HG03457 (cell line): ENCODE measurements around the gene SLC38A2.

ENCODE experiments used
- ATAC-seq: cut with Tn5 transposase; IDR thresholded peaks from one replicate; pipeline ENCODE4 v1.9.1; 2021; ENCODE audit warnings: moderate number of reproducible peaks; ENCODE audit not compliant: unreplicated experiment

SLC38A2 gene

GRCh38 chr12:46362895-46363581 is 9.5 kb downstream of the SLC38A2 start:
- no peak for ATAC-seq

GRCh38 chr12:46361667-46362034 is 10.9 kb downstream of the SLC38A2 start:
- no peak for ATAC-seq

GRCh38 chr12:46360908-46361666 is 11.5 kb downstream of the SLC38A2 start:
- no peak for ATAC-seq

- ATAC-seq: no peak
These were observed 12.2 kb downstream of the SLC38A2 start for GRCh38 chr12:46360370-46360769.

- no peak for ATAC-seq
These were observed 12.8 kb downstream of the SLC38A2 start for GRCh38 chr12:46359667-46360280.

- ATAC-seq: no peak
These were observed 13.5 kb downstream of the SLC38A2 start for GRCh38 chr12:46358791-46359666.

GRCh38 chr12:46358325-46358700 is 14.3 kb downstream of the SLC38A2 start:
- ATAC-seq: no peak

- ATAC-seq: no peak
These were observed 14.9 kb downstream of the SLC38A2 start for GRCh38 chr12:46357438-46358324.

- no peak for ATAC-seq
These were observed 15.7 kb downstream of the SLC38A2 start for GRCh38 chr12:46356655-46357437.

- ATAC-seq: no peak
These were observed 17.8 kb downstream of the SLC38A2 start for GRCh38 chr12:46354802-46355199.

GRCh38 chr12:46354111-46354801 is 18.3 kb downstream of the SLC38A2 start:
- no peak for ATAC-seq

GRCh38 chr12:46351886-46352650 is 20.5 kb downstream of the SLC38A2 start:
- ATAC-seq: no peak

- no peak for ATAC-seq
These were observed 21.4 kb downstream of the SLC38A2 start for GRCh38 chr12:46351138-46351537.

GRCh38 chr12:46349253-46349652 is 23.3 kb downstream of the SLC38A2 start:
- no peak for ATAC-seq

GRCh38 chr12:46343118-46343852 is 29.3 kb downstream of the SLC38A2 start:
- no peak for ATAC-seq

- no peak for ATAC-seq
These were observed 30.0 kb downstream of the SLC38A2 start for GRCh38 chr12:46342562-46343033.

GRCh38 chr12:46339051-46339450 is 33.5 kb downstream of the SLC38A2 start:
- no peak for ATAC-seq
